HG03139 (cell line): ENCODE results near the gene TMEM109.
"Not testable (repeated sequence)": the region's sequence is repeated elsewhere in the genome, so short reads cannot be mapped to it uniquely, and the experiment has no call there.

Source experiments
- ATAC-seq: cut with Tn5 transposase; IDR thresholded peaks from one replicate; pipeline ENCODE4 v1.9.1; 2021; ENCODE audit not compliant: unreplicated experiment

Gene TMEM109

GRCh38 chr11:60909680-60910280 is 4.2 kb upstream of the TMEM109 start:
- not testable (repeated sequence) for ATAC-seq

- peak; percentile 30 for ATAC-seq
These were observed 3.7 kb upstream of the TMEM109 start for GRCh38 chr11:60910281-60910687.

- no peak for ATAC-seq
These were observed 3.1 kb upstream of the TMEM109 start for GRCh38 chr11:60910711-60911380.

- no peak for ATAC-seq
These were observed 1.6 kb upstream of the TMEM109 start for GRCh38 chr11:60912223-60912850.

GRCh38 chr11:60912851-60913528 is 968 bp upstream of the TMEM109 start:
- ATAC-seq = no peak

- no peak for ATAC-seq
These were observed 782 bp downstream of the TMEM109 start for GRCh38 chr11:60914633-60915247.

GRCh38 chr11:60915248-60915914 is 1.4 kb downstream of the TMEM109 start:
- ATAC-seq = peak; percentile 41

GRCh38 chr11:60916669-60917206 is 2.8 kb downstream of the TMEM109 start:
- ATAC-seq = no peak

- ATAC-seq = no peak
These were observed 3.3 kb downstream of the TMEM109 start for GRCh38 chr11:60917267-60917666.

GRCh38 chr11:60918251-60918938 is 4.4 kb downstream of the TMEM109 start:
- no peak for ATAC-seq

- no peak for ATAC-seq
These were observed 4.9 kb downstream of the TMEM109 start for GRCh38 chr11:60918939-60919265.

- ATAC-seq = no peak
These were observed 5.4 kb downstream of the TMEM109 start for GRCh38 chr11:60919320-60919719.

- ATAC-seq = no peak
These were observed 6.0 kb downstream of the TMEM109 start for GRCh38 chr11:60919956-60920355.

GRCh38 chr11:60921259-60921658 is 7.3 kb downstream of the TMEM109 start:
- ATAC-seq = no peak

GRCh38 chr11:60921777-60922335 is 7.9 kb downstream of the TMEM109 start:
- ATAC-seq = no peak

- no peak for ATAC-seq
These were observed 8.9 kb downstream of the TMEM109 start for GRCh38 chr11:60922906-60923305.

GRCh38 chr11:60923326-60923725 is 9.4 kb downstream of the TMEM109 start:
- no peak for ATAC-seq

- no peak for ATAC-seq
These were observed 9.8 kb downstream of the TMEM109 start for GRCh38 chr11:60923800-60924109.

- ATAC-seq = no peak
These were observed 10.3 kb downstream of the TMEM109 start, which contains the start of gene TMEM132A for GRCh38 chr11:60924110-60924905. TSS of gene TMEM132A (plus strand) at chr11:60924460. CDS start at chr11:60924634, 174 bp downstream.
